Panc1 (cell line): ENCODE measurements around the gene KRT26.

ENCODE experiments used
- CTCF ChIP-seq: fragments of 450-650 bp; IDR thresholded peaks from 2 replicates; pipeline ENCODE4 v1.5.1; 2017; ENCODE audit warnings: mild to moderate bottlenecking
- POLR2AphosphoS5 ChIP-seq: IDR thresholded peaks from 2 replicates; pipeline ENCODE4 v1.6.1; 2012; ENCODE audit warnings: mild to moderate bottlenecking, low read depth, low read length, moderate library complexity
- SIN3A ChIP-seq: IDR thresholded peaks from 2 replicates; pipeline ENCODE4 v1.6.1; 2012; ENCODE audit warnings: low read depth, mild to moderate bottlenecking, low read length, moderate library complexity, borderline replicate concordance; ENCODE audit not compliant: insufficient read depth
- TCF7L2 ChIP-seq: IDR thresholded peaks from 2 replicates; pipeline ENCODE4 v1.6.1; 2011; ENCODE audit warnings: mild to moderate bottlenecking, low read depth, low read length, inconsistent platforms

- TF ChIP-seq CTCF = no peak
- no peak for TF ChIP-seq TCF7L2
- no peak for TF ChIP-seq POLR2AphosphoS5
- TF ChIP-seq SIN3A = no peak
Observed at GRCh38 chr17:40751065-40751464, 20.9 kb downstream of the KRT26 start.
